GM18951 (cell line): ENCODE results near the gene NSDHL.
"Not testable (repeated sequence)": the region's sequence is repeated elsewhere in the genome, so short reads cannot be mapped to it uniquely, and the experiment has no call there.

Experiments used
- POLR2A ChIP-seq: IDR thresholded peaks from 4 replicates; pipeline ENCODE4 v1.6.1; 2011; ENCODE audit warnings: mild to moderate bottlenecking; ENCODE audit not compliant: insufficient read length, insufficient read depth; ENCODE audit errors: extremely low read depth
- in situ Hi-C: fragments of 300-500 bp; cut with MboI; formaldehyde crosslinking; loops from one replicate; pipeline ENCODE4 v1.12.0; 2022; ENCODE audit warnings: low sequenced_read_pairs, mixed read lengths, inconsistent platforms; ENCODE audit not compliant: unreplicated experiment

NSDHL gene

DNA sequence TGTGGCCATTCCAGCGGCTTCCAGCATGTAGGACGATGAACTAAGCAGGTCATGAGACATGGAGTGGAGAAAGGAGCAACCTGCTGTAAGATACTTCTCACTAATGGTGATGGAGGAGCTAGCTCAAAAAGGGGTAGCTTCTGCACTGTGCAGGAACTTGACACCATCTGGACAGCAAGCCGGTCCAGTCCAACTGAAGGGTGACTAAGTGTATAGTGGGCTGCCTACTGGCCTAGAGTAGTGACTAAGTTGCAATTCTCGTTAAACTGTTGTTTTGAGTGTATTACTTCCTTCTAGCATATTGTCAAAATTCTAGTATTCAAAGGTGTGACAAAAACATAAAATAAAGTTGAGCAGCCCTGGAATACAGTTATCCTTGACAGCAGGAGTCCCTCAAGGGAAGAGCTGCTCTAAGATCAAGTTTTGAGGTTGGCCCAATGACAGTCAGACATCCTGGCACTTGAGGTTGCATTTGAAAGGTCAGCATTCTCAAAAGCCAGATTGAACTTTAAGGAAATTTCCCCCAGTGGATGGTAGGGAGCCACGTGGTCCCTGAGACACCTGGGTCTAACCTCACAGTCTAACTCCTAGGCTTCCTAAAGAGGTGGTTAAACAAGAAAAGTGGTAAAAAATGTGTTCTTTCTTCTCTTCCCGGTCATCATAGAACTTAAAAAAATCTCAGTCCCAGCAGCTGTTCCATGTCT is 8.3 kb upstream of the NSDHL start:
- in situ Hi-C loops, result no loop called here
- no peak for TF ChIP-seq POLR2A

DNA sequence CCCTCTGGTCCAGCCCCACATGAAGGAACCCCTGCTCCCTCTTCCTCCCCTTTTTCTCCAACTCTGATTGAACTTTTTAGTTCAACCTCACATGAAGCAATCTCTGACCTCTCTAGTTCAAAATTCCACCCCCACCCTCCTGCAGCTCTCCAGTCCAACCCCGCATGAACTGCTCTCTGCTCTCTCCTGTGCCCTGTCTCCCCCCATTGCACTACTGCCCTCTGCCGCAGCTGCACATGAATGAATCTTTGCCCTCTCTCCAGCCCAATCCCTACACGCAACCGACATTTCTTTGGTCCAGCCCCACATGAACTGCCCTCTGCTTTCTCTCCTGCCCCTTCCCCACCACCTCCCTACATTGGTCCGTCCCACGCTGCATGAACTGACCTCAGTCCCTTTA is 7.2 kb upstream of the NSDHL start:
- in situ Hi-C loops, result no loop called here
- TF ChIP-seq POLR2A, result no peak

DNA sequence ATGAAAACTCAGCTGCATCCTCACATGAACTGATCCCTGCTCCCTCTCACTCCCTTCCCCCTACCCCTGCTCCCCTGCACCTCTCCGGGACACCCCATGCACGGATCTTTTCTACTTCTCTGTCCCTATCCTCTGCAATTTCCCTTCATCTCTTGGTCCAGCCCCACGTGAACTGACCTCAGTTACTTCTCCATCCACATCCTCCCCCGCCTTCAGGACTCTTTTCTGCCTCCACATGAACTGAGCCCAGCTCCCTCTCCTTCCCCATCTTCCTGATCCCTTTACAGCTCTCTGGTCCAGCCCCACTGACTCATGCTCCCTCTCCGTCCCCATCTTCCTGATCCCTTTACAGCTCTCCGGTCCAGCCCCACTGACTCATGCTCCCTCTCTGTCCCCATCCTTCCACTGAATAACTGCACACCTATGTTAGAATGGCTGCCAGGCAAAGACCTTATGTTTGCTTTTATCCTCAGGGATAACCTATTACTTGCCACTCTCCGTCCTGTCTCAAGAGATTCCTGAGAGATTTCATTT is 6.0 kb upstream of the NSDHL start:
- TF ChIP-seq POLR2A, result no peak
- in situ Hi-C loops, result no loop called here

DNA sequence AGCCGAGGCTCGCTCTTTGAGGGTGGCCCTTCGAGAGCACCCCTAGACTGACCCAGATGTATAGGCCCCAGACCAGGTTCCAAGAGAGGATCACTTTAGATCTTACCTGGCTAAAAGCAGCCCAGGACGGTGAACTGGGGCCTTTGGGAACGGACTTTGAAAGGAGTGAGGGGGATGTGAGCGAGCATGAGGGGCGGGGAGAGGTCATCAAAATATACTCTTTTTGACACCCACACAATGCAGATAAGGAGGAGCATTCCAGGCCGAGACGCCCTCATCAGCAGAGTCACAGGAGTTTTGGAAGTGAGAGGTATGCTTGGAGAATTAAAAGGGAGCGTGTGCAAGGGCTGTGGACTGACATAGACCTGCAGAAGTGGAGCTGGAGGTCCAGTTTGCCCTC is 528 bp downstream of the NSDHL start:
- in situ Hi-C loops, result no loop called here
- no peak for TF ChIP-seq POLR2A

DNA sequence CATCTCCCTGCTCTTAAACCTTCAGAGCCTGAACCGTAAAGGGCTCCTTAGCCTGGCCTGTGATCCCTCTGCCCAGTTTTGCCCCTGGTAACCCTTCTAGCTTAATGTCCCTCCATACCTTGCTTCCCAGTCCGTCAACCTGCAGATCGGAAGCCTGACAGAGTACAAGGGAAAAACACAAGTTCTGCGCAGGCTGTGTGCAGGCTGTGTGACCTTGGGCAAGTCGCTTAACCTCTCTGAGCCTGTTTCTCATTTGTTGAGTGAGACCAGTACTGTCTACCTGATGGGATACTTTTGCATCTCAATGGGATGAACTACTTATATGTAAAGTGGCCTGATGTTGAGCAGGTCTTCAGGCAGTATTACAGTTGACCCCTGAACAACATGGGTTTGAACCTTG is 1.7 kb downstream of the NSDHL start:
- in situ Hi-C loops, result no loop called here
- no peak for TF ChIP-seq POLR2A

DNA sequence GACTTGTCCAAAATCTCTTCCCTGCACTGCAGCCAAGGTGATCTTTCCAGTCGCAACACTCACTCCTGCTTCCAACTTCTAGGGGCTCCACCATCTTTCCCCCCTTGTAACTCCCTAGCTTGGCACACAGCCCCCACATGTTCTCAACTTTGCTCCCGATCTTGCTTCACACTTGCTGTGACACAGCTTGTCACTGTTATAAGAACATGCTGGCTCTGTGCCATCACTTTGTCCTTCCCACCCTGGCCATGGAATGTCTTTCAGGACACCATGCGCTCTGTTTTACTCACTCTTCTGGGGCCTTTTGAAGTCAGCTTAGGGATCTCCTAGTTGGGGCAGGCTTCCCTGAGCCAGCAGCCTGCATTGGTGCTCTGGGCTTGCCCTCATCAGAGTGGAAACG is 2.5 kb downstream of the NSDHL start:
- in situ Hi-C loops, result no loop called here
- TF ChIP-seq POLR2A, result no peak

DNA sequence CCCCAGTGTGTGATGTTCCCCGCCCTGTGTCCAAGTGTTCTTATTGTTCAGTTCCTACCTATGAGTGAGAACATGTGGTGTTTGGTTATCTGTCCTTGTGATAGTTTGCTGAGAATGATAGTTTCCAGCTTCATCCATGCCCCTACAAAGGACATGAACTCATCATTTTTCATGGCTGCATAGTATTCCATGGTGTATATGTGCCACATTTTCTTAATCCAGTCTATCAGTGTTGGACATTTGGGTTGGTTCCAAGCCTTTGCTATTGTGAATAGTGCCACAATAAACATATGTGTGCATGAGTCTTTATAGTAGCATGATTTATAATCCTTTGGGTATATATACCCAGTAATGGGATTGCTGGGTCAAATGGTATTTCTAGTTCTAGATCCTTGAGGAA is 4.6 kb downstream of the NSDHL start:
- in situ Hi-C loops, result not testable (repeated sequence)

DNA sequence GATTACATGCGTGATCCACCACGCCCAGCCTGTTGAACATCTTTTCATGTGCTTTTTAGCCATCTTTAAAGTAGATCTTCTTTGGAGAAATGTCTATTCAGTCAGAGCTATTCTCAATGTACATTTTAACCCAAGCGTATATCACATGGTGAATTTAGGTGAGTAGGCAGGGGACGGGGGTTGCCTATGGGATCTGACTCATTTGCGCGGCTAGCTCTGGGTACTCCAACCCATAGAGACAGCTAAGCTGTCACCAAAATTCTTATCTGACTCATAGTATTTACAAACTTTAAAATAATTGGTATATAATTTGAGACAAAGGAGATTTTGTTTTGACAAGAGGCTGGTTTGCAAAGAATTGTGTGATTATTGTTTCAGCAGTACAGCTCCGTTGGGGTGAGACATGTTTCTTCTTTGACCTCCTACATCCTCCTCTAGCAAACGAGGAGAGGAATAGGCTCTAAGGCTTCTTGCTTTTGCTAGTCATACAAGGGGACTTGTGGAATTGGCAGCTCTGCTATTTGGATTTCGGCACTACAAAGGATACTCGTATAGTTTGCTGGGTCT is 12.0 kb downstream of the NSDHL start:
- in situ Hi-C loops, result no loop called here
- TF ChIP-seq POLR2A, result no peak

DNA sequence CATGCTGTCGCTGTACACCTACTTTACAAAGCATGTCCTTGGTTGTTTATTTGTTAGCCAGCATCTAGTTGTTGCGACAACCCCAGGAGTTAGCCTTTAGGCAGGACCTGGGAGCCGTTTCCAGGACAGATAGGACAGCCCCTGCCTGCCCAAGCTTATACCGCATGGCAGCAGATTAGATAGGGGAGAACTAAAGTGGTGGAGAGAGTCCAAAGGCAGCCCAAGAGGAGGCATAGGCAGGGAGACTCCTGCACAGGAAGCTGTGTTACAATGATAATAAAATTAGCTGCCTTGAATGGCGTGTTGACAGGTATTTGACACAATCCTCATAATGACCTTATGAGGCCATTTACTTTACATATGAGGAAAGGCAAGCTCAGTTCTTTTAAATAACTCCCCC is 13.0 kb downstream of the NSDHL start:
- TF ChIP-seq POLR2A, result no peak
- in situ Hi-C loops, result no loop called here

DNA sequence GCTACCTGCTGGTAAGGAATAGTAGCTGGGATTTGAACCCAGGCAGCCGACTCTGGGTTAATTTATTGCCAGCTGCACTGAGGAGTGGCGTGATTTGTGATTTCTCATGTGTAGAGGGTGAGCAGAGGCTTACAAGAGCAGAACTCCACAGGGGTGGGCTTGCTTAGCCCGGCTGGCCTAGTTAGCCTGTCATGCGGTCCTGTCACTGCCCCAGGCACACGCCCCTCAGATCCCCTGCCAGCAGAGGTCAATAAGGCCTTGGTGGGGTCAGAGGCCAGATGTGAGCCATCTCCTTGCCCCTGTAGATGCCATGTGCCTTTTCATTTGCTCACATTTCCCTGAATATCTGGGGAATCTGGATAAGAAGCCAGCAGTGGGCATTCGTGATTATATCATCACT is 13.4 kb downstream of the NSDHL start:
- in situ Hi-C loops, result no loop called here
- TF ChIP-seq POLR2A, result no peak

DNA sequence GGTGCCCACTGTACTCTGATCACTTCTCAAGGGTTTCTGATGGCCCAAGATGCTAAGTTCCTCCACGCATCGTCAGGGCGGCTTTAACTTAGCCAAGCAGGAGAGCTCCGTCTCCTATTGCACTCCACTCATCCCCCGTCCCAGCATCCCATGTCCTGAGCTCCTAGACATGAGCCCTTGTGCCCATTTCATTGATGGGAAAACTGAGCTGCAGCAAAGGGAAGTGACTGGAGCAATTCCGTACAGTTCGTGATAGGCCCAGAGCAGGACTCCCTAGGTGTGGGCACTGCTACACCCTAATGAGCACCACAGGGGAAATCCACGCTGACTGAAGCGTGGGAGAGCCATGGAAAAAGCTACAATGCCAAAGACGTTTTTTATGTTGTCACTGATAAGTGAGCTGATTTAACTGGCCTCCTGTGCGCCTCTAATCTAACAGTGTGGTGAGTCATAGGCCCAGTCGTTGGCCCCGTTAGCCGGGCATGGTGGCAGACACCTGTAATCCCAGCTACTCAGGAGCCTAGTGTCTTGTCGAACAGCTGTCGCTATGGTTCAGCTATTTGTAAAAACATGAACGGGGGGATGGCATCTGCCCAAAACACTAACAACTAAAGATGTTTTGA is 14.9 kb downstream of the NSDHL start:
- TF ChIP-seq POLR2A, result no peak
- in situ Hi-C loops, result no loop called here

DNA sequence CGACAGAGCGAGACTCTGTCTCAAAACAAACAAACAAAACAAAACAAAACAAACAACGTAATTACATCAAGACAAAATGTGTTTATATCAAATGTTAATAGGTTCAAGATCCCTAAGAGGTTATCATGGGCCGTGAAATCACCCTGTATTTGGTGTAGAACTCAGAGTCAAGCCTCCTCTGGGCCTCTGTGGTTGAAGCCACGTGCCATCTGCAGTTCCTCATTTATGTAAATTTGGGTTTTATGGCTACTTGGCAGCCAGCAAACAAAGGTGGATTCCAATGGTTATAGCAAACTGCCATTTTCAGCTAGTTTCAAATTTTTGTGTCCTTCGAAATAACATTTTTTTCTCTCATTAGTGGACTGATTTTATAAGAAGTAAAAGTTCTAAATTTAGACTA is 16.4 kb downstream of the NSDHL start:
- in situ Hi-C loops, result no loop called here
- no peak for TF ChIP-seq POLR2A

DNA sequence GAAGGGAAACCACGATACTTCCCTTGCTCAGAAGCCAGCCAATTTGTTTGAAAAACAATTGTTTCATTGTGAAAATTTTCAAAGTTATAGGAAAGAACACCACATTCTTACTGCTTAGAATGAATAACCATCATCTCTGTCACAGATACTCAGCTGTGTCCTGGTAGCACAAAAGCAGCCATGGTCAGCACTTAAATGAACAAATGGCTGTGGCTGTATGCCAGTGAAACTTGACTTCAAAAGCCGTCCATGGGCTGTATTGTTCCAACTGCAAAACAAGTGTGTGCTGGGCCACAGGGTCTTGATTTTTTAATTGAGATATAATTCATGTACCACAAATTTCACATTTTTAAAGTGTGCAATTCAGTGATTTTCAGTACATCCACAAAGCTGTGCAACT is 19.6 kb downstream of the NSDHL start:
- in situ Hi-C loops, result no loop called here
- TF ChIP-seq POLR2A, result no peak

DNA sequence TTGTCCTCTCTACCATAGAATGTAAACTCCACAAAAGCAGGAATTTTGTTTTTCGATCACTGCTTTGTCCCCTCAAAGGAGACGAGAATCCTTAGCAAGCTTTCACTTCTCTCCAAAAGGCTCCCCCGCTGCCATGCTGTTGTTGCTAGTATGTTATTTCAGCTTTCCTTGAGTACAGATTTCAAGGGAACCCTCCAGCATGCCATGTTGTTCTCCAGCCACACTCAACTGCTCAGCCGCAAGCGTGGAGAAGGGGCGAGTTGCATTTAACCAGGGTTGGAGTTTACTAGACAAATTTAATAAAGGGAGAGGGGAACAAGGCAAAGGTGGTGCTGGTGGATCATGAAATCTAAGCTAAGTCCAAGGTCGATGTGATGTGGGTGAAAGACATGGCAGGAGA is 23.1 kb downstream of the NSDHL start:
- TF ChIP-seq POLR2A, result no peak
- in situ Hi-C loops, result no loop called here
